ENCODE measurements around the gene FITM1. TPM values are rescaled to one million over a fixed set of nuclear protein-coding genes. Genes with fewer than 3 reads are reported as not detected.
A peak's percentile ranks its signal among the peaks of the same experiment; 100 is the strongest.

Gene FITM1
- total RNA-seq, 1 donor from 2014 or later = 0.58 TPM

- DNase-seq (ENCODE audit: low spot score) = no peak
These were observed 8.2 kb downstream of the FITM1 start for GRCh38 chr14:24138396-24139271.

- no peak for DNase-seq (ENCODE audit: low spot score)
These were observed 8.9 kb downstream of the FITM1 start for GRCh38 chr14:24139272-24139934.

- peak; percentile 100 for DNase-seq (ENCODE audit: low spot score)
These were observed 10.8 kb downstream of the FITM1 start, which contains the start of gene EMC9 for GRCh38 chr14:24141097-24141880. Gene EMC9, minus strand, starts transcription at chr14:24141591. Its CDS starts 287 bp downstream, at chr14:24141304.

GRCh38 chr14:24143511-24143910 is 13.1 kb downstream of the FITM1 start:
- DNase-seq (ENCODE audit: low spot score) = no peak

- DNase-seq (ENCODE audit: low spot score) = no peak
These were observed 14.0 kb downstream of the FITM1 start for GRCh38 chr14:24144451-24144850.

- DNase-seq (ENCODE audit: low spot score) = no peak
These were observed 14.8 kb downstream of the FITM1 start for GRCh38 chr14:24145219-24145618.

GRCh38 chr14:24145690-24146452 is 15.4 kb downstream of the FITM1 start:
- no peak for DNase-seq (ENCODE audit: low spot score)

- peak; percentile 97 for DNase-seq (ENCODE audit: low spot score)
These were observed 16.1 kb downstream of the FITM1 start, which contains the start of gene PSME2 for GRCh38 chr14:24146453-24146977. Gene PSME2, minus strand, starts transcription at chr14:24146610. Its CDS starts 29 bp downstream, at chr14:24146581.

- peak; percentile 99 for DNase-seq (ENCODE audit: low spot score)
These were observed 16.7 kb downstream of the FITM1 start, which contains the start of gene RNF31 for GRCh38 chr14:24146978-24147760. Gene RNF31, plus strand, starts transcription at chr14:24147498. Its CDS starts 201 bp downstream, at chr14:24147699.

GRCh38 chr14:24147761-24148428 is 17.4 kb downstream of the FITM1 start:
- peak; percentile 90 for DNase-seq (ENCODE audit: low spot score)

- DNase-seq (ENCODE audit: low spot score) = no peak
These were observed 19.0 kb downstream of the FITM1 start for GRCh38 chr14:24149302-24149969.

GRCh38 chr14:24150061-24150460 is 19.6 kb downstream of the FITM1 start:
- DNase-seq (ENCODE audit: low spot score) = no peak

- DNase-seq (ENCODE audit: low spot score) = no peak
These were observed 20.1 kb downstream of the FITM1 start for GRCh38 chr14:24150567-24150966.

GRCh38 chr14:24150993-24151392 is 20.5 kb downstream of the FITM1 start:
- no peak for DNase-seq (ENCODE audit: low spot score)

GRCh38 chr14:24151404-24152080 is 21.1 kb downstream of the FITM1 start:
- no peak for DNase-seq (ENCODE audit: low spot score)

- no peak for DNase-seq (ENCODE audit: low spot score)
These were observed 24.6 kb downstream of the FITM1 start for GRCh38 chr14:24155100-24155499.

- DNase-seq (ENCODE audit: low spot score) = no peak
These were observed 26.4 kb downstream of the FITM1 start for GRCh38 chr14:24156840-24157239.

GRCh38 chr14:24157331-24157730 is 26.9 kb downstream of the FITM1 start:
- no peak for DNase-seq (ENCODE audit: low spot score)
